ENCODE data around the gene IL36B.

DNA sequence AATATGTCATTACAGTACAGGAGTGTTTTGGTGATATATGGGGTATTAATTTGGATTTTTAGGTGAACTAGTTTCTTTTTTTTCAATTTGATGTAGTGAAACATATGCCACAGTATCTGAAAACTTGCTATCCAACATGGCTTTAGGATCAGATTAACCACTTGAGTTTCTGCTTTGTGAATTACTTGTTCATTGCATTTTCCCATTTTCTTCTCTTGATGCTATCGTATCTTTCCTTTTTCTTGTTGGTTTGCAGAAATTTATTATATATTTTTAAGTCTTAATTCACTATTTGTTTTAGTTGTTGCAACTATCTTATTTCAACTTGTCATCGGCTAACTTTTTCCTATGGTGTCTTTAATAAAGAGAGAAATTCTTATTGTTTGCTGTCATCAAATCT is 38.6 kb downstream of the IL36B start:
- TF ChIP-seq POLR2A (IDR thresholded peaks at IDR 0.05), result no peak
- TF ChIP-seq, protein P1, sequence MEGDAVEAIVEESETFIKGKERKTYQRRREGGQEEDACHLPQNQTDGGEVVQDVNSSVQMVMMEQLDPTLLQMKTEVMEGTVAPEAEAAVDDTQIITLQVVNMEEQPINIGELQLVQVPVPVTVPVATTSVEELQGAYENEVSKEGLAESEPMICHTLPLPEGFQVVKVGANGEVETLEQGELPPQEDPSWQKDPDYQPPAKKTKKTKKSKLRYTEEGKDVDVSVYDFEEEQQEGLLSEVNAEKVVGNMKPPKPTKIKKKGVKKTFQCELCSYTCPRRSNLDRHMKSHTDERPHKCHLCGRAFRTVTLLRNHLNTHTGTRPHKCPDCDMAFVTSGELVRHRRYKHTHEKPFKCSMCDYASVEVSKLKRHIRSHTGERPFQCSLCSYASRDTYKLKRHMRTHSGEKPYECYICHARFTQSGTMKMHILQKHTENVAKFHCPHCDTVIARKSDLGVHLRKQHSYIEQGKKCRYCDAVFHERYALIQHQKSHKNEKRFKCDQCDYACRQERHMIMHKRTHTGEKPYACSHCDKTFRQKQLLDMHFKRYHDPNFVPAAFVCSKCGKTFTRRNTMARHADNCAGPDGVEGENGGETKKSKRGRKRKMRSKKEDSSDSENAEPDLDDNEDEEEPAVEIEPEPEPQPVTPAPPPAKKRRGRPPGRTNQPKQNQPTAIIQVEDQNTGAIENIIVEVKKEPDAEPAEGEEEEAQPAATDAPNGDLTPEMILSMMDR (IDR thresholded peaks at IDR 0.05), result no peak
